ENCODE measurements around the gene EIF2D. TPM values are rescaled to one million over a fixed set of nuclear protein-coding genes. Genes with fewer than 3 reads are reported as not detected.
A peak's percentile ranks its signal among the peaks of the same experiment; 100 is the strongest.
"Not testable (repeated sequence)": the region's sequence is repeated elsewhere in the genome, so short reads cannot be mapped to it uniquely, and the experiment has no call there.

The EIF2D gene
- total RNA-seq, 6 experiments from 2014 or later: 38.9 to 48.3 (median 43.2) TPM

- Mint-ChIP-seq H3K4me3 (peak within 1 kb of the TSS; percentile 99), H3K36me3 (ENCODE audit: low read depth) (peaks cover 8% of the 10 kb centered on the region; the same call in 1 of the 2 replicates), H3K4me1 (ENCODE audit: low read depth) (peaks cover 66% of the 10 kb centered on the region), H3K27me3 (ENCODE audit: insufficient read depth) (0 out of 2 replicates have a peak, but pooled peaks cover 3% of the 10 kb centered on the region), H3K9me3 (no peaks in the 10 kb centered on the region), H3K27ac (peak within 1 kb of the TSS; percentile 93)
- DNase-seq: peak; percentile 94
- peak; percentile 8; the same call in 1 of the 2 replicates for TF ChIP-seq CTCF (IDR thresholded peaks at IDR 0.05)
Observed at GRCh38 chr1:206635080-206635977, 23.1 kb upstream of the EIF2D start, which contains the start of gene DYRK3. Gene DYRK3, plus strand, starts transcription at chr1:206635536. Its CDS starts 168 bp downstream, at chr1:206635704.

GRCh38 chr1:206634365-206635079, 22.3 kb upstream of the EIF2D start:
- Mint-ChIP-seq H3K4me1 (ENCODE audit: low read depth) (peaks cover 66% of the 10 kb centered on the region), H3K36me3 (ENCODE audit: low read depth) (0 out of 2 replicates have a peak, but pooled peaks cover 5% of the 10 kb centered on the region), H3K27ac (peak overlapping the region; percentile 93), H3K27me3 (ENCODE audit: insufficient read depth) (0 out of 2 replicates have a peak, but pooled peaks cover 3% of the 10 kb centered on the region), H3K9me3 (no peaks in the 10 kb centered on the region), H3K4me3 (peak overlapping the region; percentile 99)
- peak; percentile 87 for DNase-seq
- TF ChIP-seq CTCF (IDR thresholded peaks at IDR 0.05): peak; percentile 93

- H3K4me3 Mint-ChIP-seq: peak overlapping the region; percentile 99
- peak overlapping the region; percentile 93 for H3K27ac Mint-ChIP-seq
- peak; percentile 81 for DNase-seq
- 0 out of 2 replicates have a peak, but pooled peaks cover 5% of the 10 kb centered on the region for H3K36me3 Mint-ChIP-seq (ENCODE audit: low read depth)
- H3K9me3 Mint-ChIP-seq: no peaks in the 10 kb centered on the region
- no peak for TF ChIP-seq CTCF (IDR thresholded peaks at IDR 0.05)
- H3K27me3 Mint-ChIP-seq (ENCODE audit: insufficient read depth): peaks cover 3% of the 10 kb centered on the region; the same call in 1 of the 2 replicates
- H3K4me1 Mint-ChIP-seq (ENCODE audit: low read depth): peaks cover 58% of the 10 kb centered on the region
Observed at GRCh38 chr1:206633708-206634121, 21.4 kb upstream of the EIF2D start.

- H3K4me3 Mint-ChIP-seq: no peak overlapping the region
- H3K36me3 Mint-ChIP-seq (ENCODE audit: low read depth): no peaks in the 10 kb centered on the region
- no peaks in the 10 kb centered on the region for H3K9me3 Mint-ChIP-seq
- DNase-seq: peak; percentile 58
- H3K27me3 Mint-ChIP-seq (ENCODE audit: insufficient read depth): peaks cover 7% of the 10 kb centered on the region
- peak; percentile 77 for TF ChIP-seq CTCF (IDR thresholded peaks at IDR 0.05)
- H3K4me1 Mint-ChIP-seq (ENCODE audit: low read depth): peaks cover 37% of the 10 kb centered on the region
- no peak overlapping the region for H3K27ac Mint-ChIP-seq
Observed at GRCh38 chr1:206631085-206631509, 18.8 kb upstream of the EIF2D start.

- Mint-ChIP-seq H3K36me3 (ENCODE audit: low read depth) (no peaks in the 10 kb centered on the region), H3K4me3 (no peak overlapping the region), H3K9me3 (peaks cover 6% of the 10 kb centered on the region; the same call in 1 of the 2 replicates), H3K27ac (no peak overlapping the region), H3K4me1 (ENCODE audit: low read depth) (peaks cover 25% of the 10 kb centered on the region), H3K27me3 (ENCODE audit: insufficient read depth) (peaks cover 6% of the 10 kb centered on the region)
- no peak for TF ChIP-seq CTCF (IDR thresholded peaks at IDR 0.05)
- no peak for DNase-seq
Observed at GRCh38 chr1:206628916-206629315, 16.7 kb upstream of the EIF2D start.

GRCh38 chr1:206626396-206626795, 14.1 kb upstream of the EIF2D start:
- DNase-seq; H3K27ac Mint-ChIP-seq; H3K36me3 Mint-ChIP-seq (ENCODE audit: low read depth); H3K27me3 Mint-ChIP-seq (ENCODE audit: insufficient read depth); H3K4me3 Mint-ChIP-seq; H3K4me1 Mint-ChIP-seq (ENCODE audit: low read depth); H3K9me3 Mint-ChIP-seq: not testable (repeated sequence)
